Lung (tissue), 12 donors: Measurements from ENCODE around the gene AGPAT2. TPM values are rescaled to one million over a fixed set of nuclear protein-coding genes. Genes with fewer than 3 reads are reported as not detected.

Experiments
- ATAC-seq: fragments of 200-7000 bp; cut with Tn5 transposase; one replicate; pipeline ENCODE4 v1.9.1; 2020; ENCODE audit warnings: moderate number of reproducible peaks; ENCODE audit not compliant: insufficient read depth, low FRiP score
- DNase-seq, 3 donors: peaks; one replicate each; pipeline ENCODE4 v3.0.0-alpha.2; 2013 to 2017
- H3K27ac ChIP-seq, 2 donors: one replicate each; pipeline ENCODE4 v1.5.1; 2013; ENCODE audit warnings: mild to moderate bottlenecking in 2 of 2, moderate library complexity in 2 of 2, control low read depth in 1 of 2, inconsistent platforms in 1 of 2, low read depth in 1 of 2, low read length in 1 of 2
- H3K27me3 ChIP-seq, 3 donors: one replicate each; pipeline ENCODE4 v1.5.1; 2013; ENCODE audit warnings: low read length in 2 of 3; ENCODE audit not compliant: control insufficient read depth in 3 of 3, insufficient read depth in 3 of 3
- H3K36me3 ChIP-seq, 4 donors: one replicate each; pipeline ENCODE4 v1.5.1; 2013; ENCODE audit warnings: low read length in 4 of 4, mild to moderate bottlenecking in 1 of 4, moderate library complexity in 1 of 4; ENCODE audit not compliant: control insufficient read depth in 4 of 4, insufficient read depth in 4 of 4
- H3K4me1 ChIP-seq, 5 donors: one replicate each; pipeline ENCODE4 v1.5.1; 2013; ENCODE audit warnings: low read length in 5 of 5, mild to moderate bottlenecking in 2 of 5, moderate library complexity in 1 of 5; ENCODE audit not compliant: control insufficient read depth in 5 of 5, insufficient read depth in 5 of 5
- H3K4me3 ChIP-seq: one replicate; pipeline ENCODE4 v1.5.1; 2013; ENCODE audit warnings: mild to moderate bottlenecking, control low read depth, moderate library complexity
- H3K9ac ChIP-seq, 2 donors: one replicate each; pipeline ENCODE4 v1.5.1; 2013; ENCODE audit warnings: low read length in 2 of 2, control low read depth in 1 of 2; ENCODE audit not compliant: insufficient read depth in 1 of 2
- H3K9me3 ChIP-seq, 4 donors: one replicate each; pipeline ENCODE4 v1.5.1; 2013; ENCODE audit warnings: low read length in 3 of 4, mild to moderate bottlenecking in 1 of 4, moderate library complexity in 1 of 4; ENCODE audit not compliant: control insufficient read depth in 4 of 4, insufficient read depth in 3 of 4
- CTCF ChIP-seq: IDR thresholded peaks from 2 replicates; pipeline ENCODE4 v1.5.1; 2012; ENCODE audit warnings: mild to moderate bottlenecking; ENCODE audit errors: control extremely low read depth, extremely low read depth
- WGBS, 2 donors: extraction: QIAGEN DNeasy Blood & Tissue Kit; methylation state at CpG; one replicate each; pipeline ENCODE4 v1.1.7; 2013; 5-methylcytosine and 5-hydroxymethylcytosine counted together
- polyA plus RNA-seq, 2 donors: library from polyadenylated mRNA; stranded (reverse); fragments of 200-250 nt; gene quantifications; one replicate each; pipeline ENCODE4 v1.2.1, GENCODE V29; 2013
- total RNA-seq, 2 donors: library from RNA; depleted of rRNA in 1 of 2; stranded (reverse); fragments of >200 nt in 1 of 2; gene quantifications; one replicate each; pipeline ENCODE4 v1.2.1, GENCODE V29; 2014 to 2021
- donor health status: control.
- donor health status: control.
- donor health status: Bipolar disorder and iron deficiency.
- donor health status: healthy.
- donor health status: DM: yes; HTN: yes; CAD: no.

Gene AGPAT2
- total and polyA plus RNA-seq, 4 donors: 81.7 to 277 (median 177) TPM

GRCh38 chr9:136685216-136685615 lies 2.0 kb downstream of the AGPAT2 start:
- no peaks in the 10 kb centered on the region for H3K9me3 ChIP-seq
- H3K4me1 ChIP-seq: peaks cover 3 to 32% (median 23%) of the 10 kb centered on the region in 5 donors
- TF ChIP-seq CTCF: no peak
- no peak for DNase-seq
- no peak for ATAC-seq
- H3K27me3 ChIP-seq: no peaks in the 10 kb centered on the region
- H3K36me3 ChIP-seq: peaks cover 0 to 2% (median 0%) of the 10 kb centered on the region in 4 donors
- peak overlapping the region in 1 of 2 donors; percentile 20 for H3K27ac ChIP-seq
- no peak overlapping the region for H3K4me3 ChIP-seq
- no peak overlapping the region for H3K9ac ChIP-seq
- 78 to 89% methylated on average over 7 of the region's 7 CpGs for WGBS, 2 donors

GRCh38 chr9:136684799-136685198 lies 2.5 kb downstream of the AGPAT2 start:
- no peak overlapping the region for H3K27ac ChIP-seq
- TF ChIP-seq CTCF: no peak
- H3K9me3 ChIP-seq: no peaks in the 10 kb centered on the region
- WGBS, 2 donors: 75 to 82% methylated on average over 15 of the region's 15 CpGs
- no peaks in the 10 kb centered on the region for H3K27me3 ChIP-seq
- peaks cover 3 to 33% (median 20%) of the 10 kb centered on the region in 5 donors for H3K4me1 ChIP-seq
- DNase-seq: no peak
- H3K4me3 ChIP-seq: no peak overlapping the region
- H3K9ac ChIP-seq: no peak overlapping the region
- ATAC-seq: no peak
- peaks cover 0 to 2% (median 0%) of the 10 kb centered on the region in 4 donors for H3K36me3 ChIP-seq

DNA sequence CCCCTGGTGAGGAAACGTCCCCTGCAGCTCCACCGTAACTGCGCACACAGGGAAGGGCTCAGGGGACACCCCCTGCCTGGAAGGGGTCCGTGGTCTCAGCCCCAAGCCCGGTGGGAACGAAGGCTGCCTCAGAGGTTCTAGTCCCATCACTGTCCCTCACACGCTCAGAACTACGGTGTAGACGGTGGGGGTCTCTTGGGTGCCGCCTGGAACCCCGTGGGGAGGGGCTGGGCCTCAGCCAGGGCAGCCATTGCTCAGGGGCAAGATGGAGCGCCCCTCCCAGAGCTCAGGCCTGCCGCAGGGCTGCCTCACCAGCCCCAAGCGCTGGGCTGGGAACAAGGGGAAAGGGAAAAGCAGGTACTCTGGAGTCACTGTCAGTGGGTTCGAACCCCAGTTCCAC lies 2.9 kb downstream of the AGPAT2 start:
- Histone ChIP-seq H3K4me3 (no peak overlapping the region), H3K27me3 (no peaks in the 10 kb centered on the region), H3K27ac (no peak overlapping the region), H3K9me3 (no peaks in the 10 kb centered on the region), H3K4me1 (peaks cover 3 to 37% (median 23%) of the 10 kb centered on the region in 5 donors), H3K36me3 (peaks cover 0 to 2% (median 0%) of the 10 kb centered on the region in 4 donors), H3K9ac (no peak overlapping the region)
- ATAC-seq (no peak), DNase-seq (no peak)
- WGBS, 2 donors: 85 to 86% methylated on average over 15 of the region's 15 CpGs
- TF ChIP-seq CTCF: no peak

DNA sequence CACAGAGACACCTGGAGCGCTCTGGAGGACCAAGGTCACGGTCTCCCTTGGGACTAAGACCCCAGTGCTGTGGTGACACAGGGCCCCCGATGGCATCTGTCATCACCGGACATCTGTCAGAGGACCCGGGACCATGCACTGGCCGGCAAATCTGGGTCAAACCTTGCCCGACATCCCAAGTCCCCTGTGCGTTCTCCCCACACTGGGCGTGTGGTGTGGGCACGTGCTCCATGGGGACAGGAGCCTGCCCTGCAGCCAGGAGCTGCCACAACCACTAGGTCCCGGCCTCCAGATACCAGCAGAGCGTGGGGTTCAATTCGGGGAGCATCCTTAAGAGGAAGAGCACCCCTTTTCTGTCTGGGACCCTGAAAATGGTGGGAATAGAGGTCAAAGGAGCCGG lies 3.5 kb downstream of the AGPAT2 start:
- WGBS, 2 donors: 92 to 94% methylated on average over 14 of the region's 14 CpGs
- Histone ChIP-seq H3K9me3 (no peaks in the 10 kb centered on the region), H3K9ac (no peak overlapping the region), H3K27me3 (no peaks in the 10 kb centered on the region), H3K4me1 (peaks cover 3 to 35% (median 19%) of the 10 kb centered on the region in 5 donors), H3K36me3 (peaks cover 0 to 2% (median 0%) of the 10 kb centered on the region in 4 donors), H3K27ac (no peak overlapping the region), H3K4me3 (no peak overlapping the region)
- ATAC-seq (no peak), DNase-seq (no peak)
- no peak for TF ChIP-seq CTCF
